Psoas muscle (tissue), 8 donors: ENCODE results near the gene C15orf39. TPM values are rescaled to one million over a fixed set of nuclear protein-coding genes. Genes with fewer than 3 reads are reported as not detected.
A peak's percentile ranks its signal among the peaks of the same experiment; 100 is the strongest.

Experiments
- ATAC-seq, 4 donors: fragments of 200-7000 bp; cut with Tn5 transposase; one replicate each; pipeline ENCODE4 v1.9.1; 2020; ENCODE audit warnings: moderate library complexity in 3 of 4, mild to moderate bottlenecking in 2 of 4
- DNase-seq, 2 donors: peaks; one replicate each; pipeline ENCODE4 v3.0.0-alpha.2; 2020
- H3K27ac ChIP-seq: fragments of 200-600 bp; one replicate; pipeline ENCODE4 v1.8.0; 2022
- H3K27me3 ChIP-seq, 3 donors: fragments of 200-600 bp in 1 of 3; one replicate each; pipeline versions ENCODE4 v1.6.1 to v1.8.0; 2013 to 2022; ENCODE audit warnings: low read length in 2 of 3, mild to moderate bottlenecking in 2 of 3, moderate library complexity in 1 of 3; ENCODE audit not compliant: insufficient read depth in 3 of 3
- H3K36me3 ChIP-seq, 2 donors: fragments of 200-600 bp in 1 of 2; one replicate each; pipeline versions ENCODE4 v1.6.1 to v1.8.0; 2013 to 2022; ENCODE audit warnings: low read depth in 1 of 2, mild to moderate bottlenecking in 1 of 2, moderate library complexity in 1 of 2; ENCODE audit not compliant: insufficient read depth in 1 of 2
- H3K4me1 ChIP-seq: fragments of 200-600 bp; one replicate; pipeline ENCODE4 v1.8.0; 2022
- H3K4me3 ChIP-seq: fragments of 200-600 bp; one replicate; pipeline ENCODE4 v1.8.0; 2022; ENCODE audit warnings: mild to moderate bottlenecking
- H3K9me3 ChIP-seq: fragments of 200-600 bp; one replicate; pipeline ENCODE4 v1.8.0; 2022
- CTCF ChIP-seq: fragments of 200-600 bp; IDR thresholded peaks from one replicate; pipeline ENCODE4 v1.8.0; 2022; ENCODE audit warnings: antibody characterized with exemption
- WGBS, 3 donors: extraction: QIAGEN DNeasy Blood & Tissue Kit; methylation state at CpG; one replicate each; pipeline versions ENCODE4 v1.1.6 to v1.1.7; 2013; 5-methylcytosine and 5-hydroxymethylcytosine counted together
- intact Hi-C, 2 donors: fragments of 100-400 bp; cut with DNase I; formaldehyde crosslinking; loops; one replicate each; pipeline versions ENCODE4 v1.11.0 to v1.14.2; 2022
- polyA plus RNA-seq, 3 donors: library from polyadenylated mRNA; stranded (reverse); fragments of 200-250 nt; gene quantifications; one replicate each; pipeline ENCODE4 v1.2.3, GENCODE V29; 2013
- total RNA-seq, 4 donors: library from RNA; stranded (reverse); fragmentation: NEBNext Ultra II Directional in 2 of 4; extraction: Animal tissue kit (Norgen Biotek cat#: 25700) in 2 of 4; gene quantifications; one replicate each; pipeline versions ENCODE4 v1.2.1 to v1.2.4, GENCODE V29; 2021 to 2023
- donor health status: healthy with polysubstance abuse.
- donor health status: DM: no; HTN: no; CAD: no; lungs with moderate emphysema.
- donor health status: Bipolar disorder and iron deficiency.
- donor health status: healthy.
- donor health status: DM: yes; HTN: yes; CAD: no.
- donor health status: DM: no; HTN: no; CAD: no.
- donor health status: DM: no; HTN: no; CAD: no.
- donor health status: DM: yes; HTN: yes; CAD: no.

Gene C15orf39
- total and polyA plus RNA-seq, 7 donors, result 2.5 to 4.6 (median 4.0) TPM

DNA sequence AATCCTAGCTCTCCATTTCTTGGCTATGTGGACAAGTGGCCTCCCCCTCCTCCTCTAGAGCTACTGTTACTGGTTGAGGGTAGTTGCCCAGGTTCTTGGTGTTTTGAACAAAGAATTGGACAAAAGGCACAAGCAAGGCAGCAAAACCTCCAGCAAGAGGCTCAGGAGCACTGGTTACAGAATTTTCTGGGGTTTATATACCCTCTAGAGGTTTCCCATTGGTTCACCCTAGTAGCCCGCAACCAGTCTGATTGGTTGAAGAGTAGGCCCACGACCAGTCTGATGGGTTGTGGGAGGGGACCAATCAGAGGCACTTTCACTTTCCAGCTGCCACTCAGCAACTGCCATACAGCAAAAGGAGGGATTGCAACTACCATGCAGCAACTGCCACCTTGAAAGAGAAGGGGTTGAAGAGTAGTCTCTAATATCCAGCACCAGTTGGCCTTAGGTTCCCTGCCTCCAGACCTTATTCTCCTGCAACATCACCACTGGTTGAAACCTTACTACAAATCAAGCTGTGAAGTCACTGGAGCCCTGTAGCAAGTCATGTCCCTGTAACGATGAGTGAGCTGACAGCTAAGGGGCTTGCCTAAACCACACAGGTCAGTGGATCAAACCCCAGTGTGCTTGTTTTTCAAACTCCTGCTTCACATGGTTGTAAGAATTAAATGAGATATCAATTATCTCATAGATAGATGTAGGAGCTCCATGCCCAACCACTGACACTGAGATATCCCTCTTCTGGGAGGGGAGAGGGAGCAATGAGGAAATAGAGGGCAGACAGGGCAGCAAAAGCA lies 2.9 kb upstream of the C15orf39 start:
- ATAC-seq, result no peak
- 80 to 93% (median 83%) methylated on average over 3 of the region's 3 CpGs for WGBS, 3 donors
- intact Hi-C loops, result no loop called here
- TF ChIP-seq CTCF, result no peak
- no peak overlapping the region for H3K27ac ChIP-seq
- H3K36me3 ChIP-seq, result no peaks in the 10 kb centered on the region
- no peaks in the 10 kb centered on the region for H3K27me3 ChIP-seq
- no peak overlapping the region for H3K4me3 ChIP-seq
- no peak for DNase-seq
- no peaks in the 10 kb centered on the region for H3K9me3 ChIP-seq
- H3K4me1 ChIP-seq, result peaks cover 6% of the 10 kb centered on the region

DNA sequence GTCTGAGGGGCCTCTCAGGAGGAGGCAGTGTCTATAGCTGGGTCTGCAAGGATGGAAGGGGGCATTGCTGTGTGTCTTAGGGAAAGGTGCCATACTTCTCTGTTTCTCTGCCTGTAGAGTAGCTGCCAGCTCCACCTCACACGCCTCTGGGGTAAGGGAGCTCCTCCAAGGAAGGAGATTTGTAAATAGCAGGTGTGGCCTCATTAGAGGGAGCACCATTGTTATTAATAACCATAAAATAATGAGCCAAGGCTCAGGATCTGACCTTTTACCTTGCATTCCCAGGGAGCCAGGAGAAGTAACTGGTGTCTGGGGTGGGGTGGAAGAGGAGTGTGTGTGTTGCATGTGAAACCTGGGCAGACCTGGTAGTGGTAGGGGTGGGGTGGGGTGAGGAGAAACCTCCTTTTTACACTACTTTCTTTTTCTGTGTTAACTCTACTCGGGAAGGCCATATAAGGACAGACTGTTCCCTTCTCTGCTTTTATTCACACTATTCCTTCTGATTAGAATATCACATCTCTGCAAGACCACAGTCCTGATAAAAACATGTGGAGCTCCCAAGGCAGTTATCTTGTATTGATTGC lies 2.2 kb upstream of the C15orf39 start:
- Histone ChIP-seq H3K9me3 (no peaks in the 10 kb centered on the region), H3K4me3 (no peak overlapping the region), H3K27ac (no peak overlapping the region), H3K36me3 (no peaks in the 10 kb centered on the region), H3K27me3 (no peaks in the 10 kb centered on the region), H3K4me1 (peaks cover 13% of the 10 kb centered on the region)
- no peak for TF ChIP-seq CTCF
- DNase-seq (no peak), ATAC-seq (no peak)
- WGBS, 3 donors, result 58 to 85% (median 68%) methylated on average over 2 of the region's 2 CpGs
- intact Hi-C loops, result no loop called here

DNA sequence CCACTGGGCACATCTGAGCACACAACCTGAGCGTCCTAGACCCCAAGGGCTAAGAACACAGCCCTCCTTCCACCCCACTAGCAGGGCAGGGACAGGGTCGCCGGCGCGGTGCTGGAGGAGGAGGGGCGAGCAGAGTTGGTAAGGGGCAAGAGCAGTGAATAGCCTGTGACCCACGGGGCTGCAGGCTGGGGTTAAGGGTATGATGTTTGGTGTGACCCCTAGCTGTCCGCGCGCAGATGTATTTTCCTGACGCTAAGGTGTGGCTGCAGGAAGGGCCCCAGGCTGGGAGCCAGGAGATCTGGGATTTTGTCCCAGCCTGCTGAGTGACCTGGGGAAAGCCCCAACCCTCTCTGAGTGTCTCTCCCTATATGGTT lies 1.3 kb upstream of the C15orf39 start:
- Histone ChIP-seq H3K4me3 (no peak overlapping the region), H3K4me1 (peaks cover 20% of the 10 kb centered on the region), H3K9me3 (no peaks in the 10 kb centered on the region), H3K36me3 (no peaks in the 10 kb centered on the region), H3K27me3 (no peaks in the 10 kb centered on the region), H3K27ac (no peak overlapping the region)
- no peak for TF ChIP-seq CTCF
- WGBS, 3 donors, result 53 to 59% (median 58%) methylated on average over 11 of the region's 11 CpGs
- intact Hi-C loops, result no loop called here
- ATAC-seq, result no peak
- DNase-seq, result no peak

- ATAC-seq, result no peak
- WGBS, 3 donors, result 19 to 22% (median 20%) methylated on average over 21 of the region's 21 CpGs
- Histone ChIP-seq H3K27me3 (no peaks in the 10 kb centered on the region), H3K27ac (peak overlapping the region; percentile 86), H3K9me3 (no peaks in the 10 kb centered on the region), H3K36me3 (peaks cover 0 to 2% of the 10 kb centered on the region in 2 donors), H3K4me3 (peak overlapping the region; percentile 87), H3K4me1 (peaks cover 20% of the 10 kb centered on the region)
- no peak for DNase-seq
- intact Hi-C loops, result no loop called here
- no peak for TF ChIP-seq CTCF
Observed at GRCh38 chr15:75200765-75201615, 692 bp upstream of the C15orf39 start.
